Tibial nerve (tissue), 3 donors: ENCODE measurements around the gene EFNB3.

Experiments
- CTCF ChIP-seq, 5 experiments: fragments of 200-600 bp in 3 of 5; fragments of 450-650 bp in 2 of 5; sonication (generic) in 3 of 5; IDR thresholded peaks; one replicate each; pipeline ENCODE4 v1.5.1; 2016 to 2019; ENCODE audit warnings: antibody characterized with exemption in 5 of 5, mild to moderate bottlenecking in 3 of 5, moderate library complexity in 2 of 5
- POLR2A ChIP-seq, 2 donors: fragments of 450-650 bp; IDR thresholded peaks; one replicate each; pipeline ENCODE4 v1.6.1; 2017; ENCODE audit warnings: antibody characterized with exemption in 2 of 2, mild to moderate bottlenecking in 2 of 2, moderate library complexity in 2 of 2

- TF ChIP-seq CTCF (IDR thresholded peaks at IDR 0.05) (no peak), POLR2A (IDR thresholded peaks at IDR 0.05) (no peak)
These were observed 45.4 kb downstream of the EFNB3 start for GRCh38 chr17:7750321-7750821.
